ENCODE measurements around the gene EFR3B.
"Not testable (repeated sequence)": the region's sequence is repeated elsewhere in the genome, so short reads cannot be mapped to it uniquely, and the experiment has no call there.

Gene EFR3B

GRCh38 chr2:25105336-25106085, 63.6 kb downstream of the EFR3B start:
- ATAC-seq (replicated peaks; ENCODE audit: extremely low read depth, poor library complexity, severe bottlenecking) (no peak), DNase-seq (ENCODE audit: low spot score in 2 of 2) (no peak)
- Mint-ChIP-seq H3K27ac (ENCODE audit: low read depth) (no peak overlapping the region), H3K9me3 (no peaks in the 10 kb centered on the region), H3K4me3 (no peak overlapping the region), H3K36me3 (ENCODE audit: insufficient read depth) (no peaks in the 10 kb centered on the region), H3K4me1 (no peaks in the 10 kb centered on the region), H3K27me3 (peaks cover 23% of the 10 kb centered on the region)

- H3K27me3 Mint-ChIP-seq = peaks cover 51% of the 10 kb centered on the region
- DNase-seq (ENCODE audit: low spot score in 2 of 2) = no peak
- no peaks in the 10 kb centered on the region for H3K4me1 Mint-ChIP-seq
- H3K36me3 Mint-ChIP-seq (ENCODE audit: insufficient read depth) = peaks cover 2% of the 10 kb centered on the region
- no peak overlapping the region for H3K4me3 Mint-ChIP-seq
- no peak overlapping the region for H3K27ac Mint-ChIP-seq (ENCODE audit: low read depth)
- H3K9me3 Mint-ChIP-seq = no peaks in the 10 kb centered on the region
- no peak for ATAC-seq (replicated peaks; ENCODE audit: extremely low read depth, poor library complexity, severe bottlenecking)
Observed at GRCh38 chr2:25109822-25110221, 67.9 kb downstream of the EFR3B start.

GRCh38 chr2:25112113-25112512, 70.2 kb downstream of the EFR3B start:
- no peak for ATAC-seq (replicated peaks; ENCODE audit: extremely low read depth, poor library complexity, severe bottlenecking)

DNA sequence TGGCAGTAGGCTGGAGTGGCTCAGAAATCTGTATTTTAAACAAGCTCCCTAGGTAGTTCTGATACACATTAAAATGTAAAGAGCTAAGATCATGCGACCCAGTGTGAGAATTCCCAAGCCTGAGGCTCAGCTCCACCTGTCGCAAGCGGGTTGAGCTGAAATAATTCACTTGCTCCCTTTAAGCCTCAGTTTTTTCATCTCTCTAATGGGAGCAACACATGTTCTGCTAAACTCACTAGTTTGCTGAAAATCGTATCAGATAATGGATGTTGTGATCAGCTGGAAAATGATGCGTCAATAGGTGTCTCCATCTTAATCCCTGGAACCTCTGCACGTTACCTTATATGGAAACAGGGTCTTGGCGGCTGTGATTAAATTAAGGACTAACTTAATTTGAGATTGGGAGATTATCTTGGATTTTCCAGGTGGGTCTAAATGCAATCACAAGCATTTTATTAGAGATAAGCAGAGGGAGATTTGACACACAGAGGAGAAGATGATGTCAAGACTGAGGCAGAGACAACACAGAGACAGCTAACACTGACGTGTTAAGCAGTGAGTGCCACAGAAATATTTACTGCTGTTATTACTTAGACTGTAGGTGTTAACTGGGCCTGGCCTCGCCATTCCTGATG, 73.5 kb downstream of the EFR3B start:
- Mint-ChIP-seq H3K27me3 (peaks cover 54% of the 10 kb centered on the region), H3K9me3 (no peaks in the 10 kb centered on the region), H3K4me3 (no peak overlapping the region), H3K36me3 (ENCODE audit: insufficient read depth) (peaks cover 2% of the 10 kb centered on the region), H3K27ac (ENCODE audit: low read depth) (no peak overlapping the region), H3K4me1 (no peaks in the 10 kb centered on the region)
- ATAC-seq (replicated peaks; ENCODE audit: extremely low read depth, poor library complexity, severe bottlenecking) = no peak
- no peak for DNase-seq (ENCODE audit: low spot score in 2 of 2)

More at GRCh38 chr2:25112113-25112512, 70.2 kb downstream of the EFR3B start:
- H3K4me3 Mint-ChIP-seq = no peak overlapping the region
- H3K27ac Mint-ChIP-seq (ENCODE audit: low read depth) = no peak overlapping the region
- H3K9me3 Mint-ChIP-seq = no peaks in the 10 kb centered on the region
- no peaks in the 10 kb centered on the region for H3K4me1 Mint-ChIP-seq
- H3K36me3 Mint-ChIP-seq (ENCODE audit: insufficient read depth) = peaks cover 2% of the 10 kb centered on the region
- no peak for DNase-seq (ENCODE audit: low spot score in 2 of 2)
- peaks cover 71% of the 10 kb centered on the region for H3K27me3 Mint-ChIP-seq

DNA sequence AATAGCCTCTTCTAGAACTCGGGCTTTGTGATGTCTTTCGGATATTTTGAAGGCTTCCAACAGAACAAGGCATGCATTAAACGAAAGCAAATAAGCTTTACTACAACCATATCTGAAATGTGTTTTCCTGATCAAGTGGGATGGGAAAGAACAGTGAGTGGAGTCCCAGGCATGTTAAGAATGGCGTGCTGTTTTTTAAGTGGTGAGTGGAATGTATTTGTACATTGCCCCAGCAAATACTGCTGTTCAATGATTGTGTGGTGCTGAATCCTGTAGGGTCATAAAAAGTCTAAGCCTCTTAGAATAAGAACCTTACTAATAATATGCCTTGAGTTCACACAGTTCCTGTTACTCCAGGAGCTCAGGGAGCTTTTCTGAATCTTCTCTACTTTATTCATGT, 74.0 kb downstream of the EFR3B start:
- DNase-seq (ENCODE audit: low spot score in 2 of 2) (no peak), ATAC-seq (replicated peaks; ENCODE audit: extremely low read depth, poor library complexity, severe bottlenecking) (no peak)
- Mint-ChIP-seq H3K4me3 (no peak overlapping the region), H3K4me1 (no peaks in the 10 kb centered on the region), H3K36me3 (ENCODE audit: insufficient read depth) (peaks cover 2% of the 10 kb centered on the region), H3K27ac (ENCODE audit: low read depth) (no peak overlapping the region), H3K9me3 (no peaks in the 10 kb centered on the region), H3K27me3 (peaks cover 49% of the 10 kb centered on the region)

DNA sequence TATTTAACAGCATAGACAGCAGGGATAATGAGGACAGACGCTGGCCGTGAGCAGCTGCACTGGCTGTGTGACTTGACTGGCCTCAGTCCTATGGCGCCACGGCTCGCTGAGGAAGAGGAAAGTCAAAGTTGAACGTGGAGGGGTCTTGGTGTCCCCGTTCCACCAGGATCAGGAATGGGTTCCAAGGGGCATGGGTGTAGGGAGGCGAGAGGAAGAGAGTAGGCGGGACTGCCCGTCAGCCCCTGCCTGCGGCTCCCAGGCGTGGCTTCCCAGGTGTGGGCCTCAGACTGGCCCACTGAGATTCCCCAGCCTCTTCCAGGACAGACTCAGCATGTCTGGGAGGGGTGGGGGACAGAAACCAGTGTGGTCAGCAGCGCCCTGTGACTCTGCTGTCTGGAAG, 75.1 kb downstream of the EFR3B start:
- Mint-ChIP-seq H3K27me3 (peaks cover 49% of the 10 kb centered on the region), H3K27ac (ENCODE audit: low read depth) (no peak overlapping the region), H3K9me3 (no peaks in the 10 kb centered on the region)

GRCh38 chr2:25119263-25119662, 77.4 kb downstream of the EFR3B start:
- ATAC-seq (replicated peaks; ENCODE audit: extremely low read depth, poor library complexity, severe bottlenecking) (no peak), DNase-seq (ENCODE audit: low spot score in 2 of 2) (no peak)
- no peaks in the 10 kb centered on the region for H3K36me3 Mint-ChIP-seq (ENCODE audit: insufficient read depth)
- no peak overlapping the region for H3K4me3 Mint-ChIP-seq
- peaks cover 53% of the 10 kb centered on the region for H3K27me3 Mint-ChIP-seq
- no peaks in the 10 kb centered on the region for H3K9me3 Mint-ChIP-seq
- H3K27ac Mint-ChIP-seq (ENCODE audit: low read depth) = no peak overlapping the region
- no peaks in the 10 kb centered on the region for H3K4me1 Mint-ChIP-seq

More for the DNA sequence above, 75.1 kb downstream of the EFR3B start:
- no peak for ATAC-seq (replicated peaks; ENCODE audit: extremely low read depth, poor library complexity, severe bottlenecking)
- no peak overlapping the region for H3K4me3 Mint-ChIP-seq
- no peaks in the 10 kb centered on the region for H3K4me1 Mint-ChIP-seq
- H3K36me3 Mint-ChIP-seq (ENCODE audit: insufficient read depth) = peaks cover 2% of the 10 kb centered on the region
- no peak for DNase-seq (ENCODE audit: low spot score in 2 of 2)

DNA sequence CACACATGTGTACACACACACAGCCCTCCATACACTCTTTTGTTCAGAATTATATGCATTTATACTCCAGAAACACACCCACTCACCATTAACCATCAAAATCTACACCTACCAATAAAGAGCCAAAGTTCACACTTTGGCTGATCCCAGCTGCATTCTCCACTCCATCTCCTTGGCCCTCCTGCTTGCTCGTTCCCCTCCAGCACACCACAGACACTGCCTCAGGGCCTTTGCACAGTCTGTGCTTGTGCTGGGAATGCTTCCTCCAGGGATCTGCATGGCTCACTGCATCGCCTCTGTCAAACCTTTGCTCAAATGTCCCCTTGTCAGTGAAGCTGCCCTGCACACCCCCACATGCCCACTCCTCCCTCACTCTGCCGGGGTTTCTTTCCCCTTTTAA, 80.5 kb downstream of the EFR3B start:
- ATAC-seq (replicated peaks; ENCODE audit: extremely low read depth, poor library complexity, severe bottlenecking) = no peak
- DNase-seq (ENCODE audit: low spot score in 2 of 2) = no peak
- Mint-ChIP-seq H3K4me1 (no peaks in the 10 kb centered on the region), H3K27me3 (peaks cover 22% of the 10 kb centered on the region), H3K36me3 (ENCODE audit: insufficient read depth) (no peaks in the 10 kb centered on the region), H3K27ac (ENCODE audit: low read depth) (no peak overlapping the region), H3K4me3 (no peak overlapping the region), H3K9me3 (no peaks in the 10 kb centered on the region)

- no peak for DNase-seq (ENCODE audit: low spot score in 2 of 2)
- Mint-ChIP-seq H3K27ac (ENCODE audit: low read depth) (no peak overlapping the region), H3K27me3 (peaks cover 22% of the 10 kb centered on the region), H3K36me3 (ENCODE audit: insufficient read depth) (no peaks in the 10 kb centered on the region), H3K4me1 (no peaks in the 10 kb centered on the region), H3K9me3 (no peaks in the 10 kb centered on the region), H3K4me3 (no peak overlapping the region)
- ATAC-seq (replicated peaks; ENCODE audit: extremely low read depth, poor library complexity, severe bottlenecking) = no peak
Observed at GRCh38 chr2:25123682-25124081, 81.8 kb downstream of the EFR3B start.

- H3K4me3 Mint-ChIP-seq = no peak overlapping the region
- no peak for DNase-seq (ENCODE audit: low spot score in 2 of 2)
- peaks cover 26% of the 10 kb centered on the region for H3K27me3 Mint-ChIP-seq
- no peak for ATAC-seq (replicated peaks; ENCODE audit: extremely low read depth, poor library complexity, severe bottlenecking)
- H3K9me3 Mint-ChIP-seq = no peaks in the 10 kb centered on the region
- no peak overlapping the region for H3K27ac Mint-ChIP-seq (ENCODE audit: low read depth)
- H3K36me3 Mint-ChIP-seq (ENCODE audit: insufficient read depth) = peaks cover 2% of the 10 kb centered on the region
- peaks cover 5% of the 10 kb centered on the region for H3K4me1 Mint-ChIP-seq
Observed at GRCh38 chr2:25125189-25125588, 83.3 kb downstream of the EFR3B start.

DNA sequence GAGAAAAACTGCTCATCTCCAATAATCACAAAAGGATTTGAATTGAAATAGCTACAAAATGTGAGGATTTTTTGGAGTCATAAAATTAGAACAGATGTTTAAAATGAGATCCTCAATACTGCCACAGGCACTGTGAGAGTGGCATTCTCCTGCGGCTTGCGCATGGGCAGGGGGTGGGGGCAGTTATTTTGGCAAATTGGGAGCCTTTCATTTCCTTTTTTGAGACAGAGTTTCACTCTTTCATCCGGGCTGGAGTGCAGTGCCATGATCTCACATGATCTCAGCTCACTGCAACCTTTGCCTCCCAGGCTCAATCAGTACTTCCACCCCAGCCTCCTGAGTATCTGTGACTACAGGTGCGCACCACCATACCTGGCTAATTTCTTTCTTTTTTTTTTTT, 84.1 kb downstream of the EFR3B start:
- Mint-ChIP-seq H3K9me3 (no peaks in the 10 kb centered on the region), H3K4me3 (no peak overlapping the region), H3K27me3 (peaks cover 33% of the 10 kb centered on the region), H3K36me3 (ENCODE audit: insufficient read depth) (peaks cover 2% of the 10 kb centered on the region), H3K4me1 (peaks cover 5% of the 10 kb centered on the region), H3K27ac (ENCODE audit: low read depth) (no peak overlapping the region)
- DNase-seq (ENCODE audit: low spot score in 2 of 2) = no peak
- ATAC-seq (replicated peaks; ENCODE audit: extremely low read depth, poor library complexity, severe bottlenecking) = no peak

GRCh38 chr2:25127071-25127470, 85.2 kb downstream of the EFR3B start:
- H3K4me3 Mint-ChIP-seq; ATAC-seq (replicated peaks; ENCODE audit: extremely low read depth, poor library complexity, severe bottlenecking); H3K9me3 Mint-ChIP-seq; DNase-seq (ENCODE audit: low spot score in 2 of 2); H3K36me3 Mint-ChIP-seq (ENCODE audit: insufficient read depth); H3K27ac Mint-ChIP-seq (ENCODE audit: low read depth): not testable (repeated sequence)
- Mint-ChIP-seq H3K4me1 (peaks cover 12% of the 10 kb centered on the region), H3K27me3 (peaks cover 33% of the 10 kb centered on the region)

DNA sequence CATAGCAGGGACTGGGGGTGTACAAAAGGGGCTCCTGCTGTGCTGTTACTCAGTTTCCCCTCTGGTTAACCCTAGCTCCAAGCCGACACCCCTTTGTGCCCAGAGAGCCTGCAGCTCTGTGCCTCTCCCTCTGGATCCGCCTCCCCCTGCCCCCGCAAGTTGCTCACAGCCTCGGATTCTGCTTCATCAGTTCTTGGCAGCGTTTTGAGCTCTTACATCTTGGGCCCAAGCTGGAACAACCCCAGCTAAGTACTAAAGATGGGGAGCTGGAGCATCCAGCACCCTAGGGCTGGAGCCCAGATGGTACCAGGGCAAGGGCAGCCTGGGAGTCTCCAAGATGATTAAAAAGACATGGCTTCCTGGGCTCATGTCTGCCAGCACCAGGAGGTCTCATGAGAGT, 85.8 kb downstream of the EFR3B start:
- DNase-seq (ENCODE audit: low spot score in 2 of 2) (no peak), ATAC-seq (replicated peaks; ENCODE audit: extremely low read depth, poor library complexity, severe bottlenecking) (no peak)
- Mint-ChIP-seq H3K36me3 (ENCODE audit: insufficient read depth) (peaks cover 2% of the 10 kb centered on the region), H3K4me1 (peaks cover 12% of the 10 kb centered on the region), H3K27ac (ENCODE audit: low read depth) (no peak overlapping the region), H3K4me3 (no peak overlapping the region), H3K9me3 (no peaks in the 10 kb centered on the region), H3K27me3 (peaks cover 33% of the 10 kb centered on the region)
